ENCODE data around the gene MAST2.
A peak's percentile ranks its signal among the peaks of the same experiment; 100 is the strongest.

Gene MAST2

GRCh38 chr1:46083579-46083978, 280.2 kb downstream of the MAST2 start (continued):
- no peak for TF ChIP-seq CREB5 (CRISPR knock-in tag; IDR thresholded peaks at IDR 0.05; ENCODE audit: low read depth)
- TF ChIP-seq TSHZ2 (CRISPR knock-in tag; IDR thresholded peaks at IDR 0.05) = no peak
- no peak for TF ChIP-seq TCF4 (CRISPR knock-in tag; IDR thresholded peaks at IDR 0.05; ENCODE audit: borderline replicate concordance)

- peak; percentile 73 for ATAC-seq
- TF ChIP-seq CREB5 (CRISPR knock-in tag; IDR thresholded peaks at IDR 0.05; ENCODE audit: low read depth) (no peak), ISL1 (CRISPR knock-in tag; IDR thresholded peaks at IDR 0.05) (no peak), PPARA (CRISPR knock-in tag; IDR thresholded peaks at IDR 0.05; ENCODE audit: borderline replicate concordance) (no peak), TSHZ2 (CRISPR knock-in tag; IDR thresholded peaks at IDR 0.05) (no peak), ZFP30 (CRISPR knock-in tag; IDR thresholded peaks at IDR 0.05) (no peak), OSR1 (CRISPR knock-in tag; IDR thresholded peaks at IDR 0.05) (no peak), ZNF565 (CRISPR knock-in tag; conservative IDR thresholded peaks at IDR 0.05; ENCODE audit: low read depth) (no peak), PATZ1 (CRISPR knock-in tag; IDR thresholded peaks at IDR 0.05; ENCODE audit: borderline replicate concordance) (no peak), ZC3H10 (CRISPR knock-in tag; IDR thresholded peaks at IDR 0.05) (no peak), ZFP3 (CRISPR knock-in tag; IDR thresholded peaks at IDR 0.05) (no peak), ESRRG (CRISPR knock-in tag; IDR thresholded peaks at IDR 0.05) (no peak), ARNTL (CRISPR knock-in tag; IDR thresholded peaks at IDR 0.05; ENCODE audit: borderline replicate concordance, low read depth) (no peak), GLIS3 (CRISPR knock-in tag; IDR thresholded peaks at IDR 0.05) (no peak), BACH2 (CRISPR knock-in tag; IDR thresholded peaks at IDR 0.05; ENCODE audit: borderline replicate concordance) (no peak), TOX (CRISPR knock-in tag; IDR thresholded peaks at IDR 0.05; ENCODE audit: borderline replicate concordance) (no peak), POU6F1 (CRISPR knock-in tag; IDR thresholded peaks at IDR 0.05; ENCODE audit: borderline replicate concordance, low read depth) (no peak), CSRNP3 (CRISPR knock-in tag; IDR thresholded peaks at IDR 0.05) (no peak)
Observed at GRCh38 chr1:46084553-46085451, 281.4 kb downstream of the MAST2 start.

Data from SK-N-SH treated with all-trans-retinoic acid at 6 μM for 48 hours (cell line).